ENCODE measurements around the gene SMAD7. TPM values are rescaled to one million over a fixed set of nuclear protein-coding genes. Genes with fewer than 3 reads are reported as not detected.

The SMAD7 gene
- total RNA-seq, 2 experiments from 2014 or later, result 2.9 to 15.1 TPM

GRCh38 chr18:48947092-48947491, 3.7 kb downstream of the SMAD7 start:
- DNase-seq (ENCODE audit: low spot score), result no peak
- Histone ChIP-seq H3K4me1 (ENCODE audit: insufficient read depth, low read length, poor library complexity, severe bottlenecking) (peaks cover 28% of the 10 kb centered on the region), H2AFZ (ENCODE audit: low read length) (no peak overlapping the region), H3K4me2 (ENCODE audit: low read length) (peak overlapping the region; percentile 90), H3K9me2 (ENCODE audit: insufficient read depth, low read length) (no peaks in the 10 kb centered on the region), H3K9me3 (ENCODE audit: low read length) (no peaks in the 10 kb centered on the region), H4K20me1 (ENCODE audit: insufficient read depth, low read length) (peaks cover 16% of the 10 kb centered on the region), H3K27ac (ENCODE audit: low read depth, low read length, poor library complexity, severe bottlenecking) (no peak overlapping the region), H3K4me3 (ENCODE audit: low read depth, low read length, poor library complexity, severe bottlenecking) (peak overlapping the region; percentile 95), H3K79me2 (ENCODE audit: insufficient read depth, low read depth, low read length) (peaks cover 81% of the 10 kb centered on the region), H3K36me3 (ENCODE audit: insufficient read depth, low read length) (peaks cover 55% of the 10 kb centered on the region)
- no peak for TF ChIP-seq EZH2phosphoT487 (IDR thresholded peaks at IDR 0.05; ENCODE audit: borderline replicate concordance, low read depth, low read length)
- TF ChIP-seq, protein P1, sequence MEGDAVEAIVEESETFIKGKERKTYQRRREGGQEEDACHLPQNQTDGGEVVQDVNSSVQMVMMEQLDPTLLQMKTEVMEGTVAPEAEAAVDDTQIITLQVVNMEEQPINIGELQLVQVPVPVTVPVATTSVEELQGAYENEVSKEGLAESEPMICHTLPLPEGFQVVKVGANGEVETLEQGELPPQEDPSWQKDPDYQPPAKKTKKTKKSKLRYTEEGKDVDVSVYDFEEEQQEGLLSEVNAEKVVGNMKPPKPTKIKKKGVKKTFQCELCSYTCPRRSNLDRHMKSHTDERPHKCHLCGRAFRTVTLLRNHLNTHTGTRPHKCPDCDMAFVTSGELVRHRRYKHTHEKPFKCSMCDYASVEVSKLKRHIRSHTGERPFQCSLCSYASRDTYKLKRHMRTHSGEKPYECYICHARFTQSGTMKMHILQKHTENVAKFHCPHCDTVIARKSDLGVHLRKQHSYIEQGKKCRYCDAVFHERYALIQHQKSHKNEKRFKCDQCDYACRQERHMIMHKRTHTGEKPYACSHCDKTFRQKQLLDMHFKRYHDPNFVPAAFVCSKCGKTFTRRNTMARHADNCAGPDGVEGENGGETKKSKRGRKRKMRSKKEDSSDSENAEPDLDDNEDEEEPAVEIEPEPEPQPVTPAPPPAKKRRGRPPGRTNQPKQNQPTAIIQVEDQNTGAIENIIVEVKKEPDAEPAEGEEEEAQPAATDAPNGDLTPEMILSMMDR (conservative IDR thresholded peaks at IDR 0.05; ENCODE audit: low read length), result no peak
- ChIA-PET POLR2A (interaction anchor here (0.7 to 2.4 kb wide), 2 partner anchors 9 to 19 kb away, joined by 3 to 8 read pairs; no protein-coding TSS in a partner anchor), CTCF (ENCODE audit: unreplicated experiment) (no interaction called here)
- no TSS peak for BruUV-seq (replicated peaks)
- intact Hi-C loops (cut with micrococcal nuclease; ENCODE audit: unreplicated experiment), result no loop called here

GRCh38 chr18:48946329-48946835, 4.4 kb downstream of the SMAD7 start:
- intact Hi-C loops (cut with micrococcal nuclease; ENCODE audit: unreplicated experiment), result no loop called here
- peaks cover 81% of the 10 kb centered on the region for H3K79me2 ChIP-seq (ENCODE audit: insufficient read depth, low read depth, low read length)
- H3K4me1 ChIP-seq (ENCODE audit: insufficient read depth, low read length, poor library complexity, severe bottlenecking), result peaks cover 28% of the 10 kb centered on the region
- no peaks in the 10 kb centered on the region for H3K9me3 ChIP-seq (ENCODE audit: low read length)
- ChIA-PET POLR2A (interaction anchor here (2.4 kb wide), 1 partner anchor 18 kb away, joined by 8 read pairs; no protein-coding TSS in a partner anchor), CTCF (ENCODE audit: unreplicated experiment) (no interaction called here)
- H3K9me2 ChIP-seq (ENCODE audit: insufficient read depth, low read length), result no peaks in the 10 kb centered on the region
- BruUV-seq (replicated peaks), result no TSS peak
- no peak for DNase-seq (ENCODE audit: low spot score)
- H2AFZ ChIP-seq (ENCODE audit: low read length), result no peak overlapping the region
- peaks cover 16% of the 10 kb centered on the region for H4K20me1 ChIP-seq (ENCODE audit: insufficient read depth, low read length)
- H3K4me2 ChIP-seq (ENCODE audit: low read length), result peak overlapping the region; percentile 90
- no peak overlapping the region for H3K27ac ChIP-seq (ENCODE audit: low read depth, low read length, poor library complexity, severe bottlenecking)
- peak overlapping the region; percentile 95 for H3K4me3 ChIP-seq (ENCODE audit: low read depth, low read length, poor library complexity, severe bottlenecking)
- TF ChIP-seq, protein P1 (conservative IDR thresholded peaks at IDR 0.05; ENCODE audit: low read length), result no peak
- no peak for TF ChIP-seq EZH2phosphoT487 (IDR thresholded peaks at IDR 0.05; ENCODE audit: borderline replicate concordance, low read depth, low read length)
- peaks cover 62% of the 10 kb centered on the region for H3K36me3 ChIP-seq (ENCODE audit: insufficient read depth, low read length)

- H4K20me1 ChIP-seq (ENCODE audit: insufficient read depth, low read length), result peaks cover 16% of the 10 kb centered on the region
- POLR2A ChIA-PET, result no interaction called here
- peaks cover 67% of the 10 kb centered on the region for H3K36me3 ChIP-seq (ENCODE audit: insufficient read depth, low read length)
- no peaks in the 10 kb centered on the region for H3K9me2 ChIP-seq (ENCODE audit: insufficient read depth, low read length)
- intact Hi-C loops (cut with micrococcal nuclease; ENCODE audit: unreplicated experiment), result no loop called here
- BruUV-seq (replicated peaks), result no TSS peak
- DNase-seq (ENCODE audit: low spot score), result no peak
- no peak overlapping the region for H3K27ac ChIP-seq (ENCODE audit: low read depth, low read length, poor library complexity, severe bottlenecking)
- peak overlapping the region; percentile 90 for H3K4me2 ChIP-seq (ENCODE audit: low read length)
- H3K4me1 ChIP-seq (ENCODE audit: insufficient read depth, low read length, poor library complexity, severe bottlenecking), result peaks cover 28% of the 10 kb centered on the region
- H2AFZ ChIP-seq (ENCODE audit: low read length), result no peak overlapping the region
- TF ChIP-seq, protein P1 (conservative IDR thresholded peaks at IDR 0.05; ENCODE audit: low read length), result no peak
- TF ChIP-seq EZH2phosphoT487 (IDR thresholded peaks at IDR 0.05; ENCODE audit: borderline replicate concordance, low read depth, low read length), result no peak
- CTCF ChIA-PET (ENCODE audit: unreplicated experiment), result no interaction called here
- peak overlapping the region; percentile 95 for H3K4me3 ChIP-seq (ENCODE audit: low read depth, low read length, poor library complexity, severe bottlenecking)
- H3K79me2 ChIP-seq (ENCODE audit: insufficient read depth, low read depth, low read length), result peaks cover 80% of the 10 kb centered on the region
- no peaks in the 10 kb centered on the region for H3K9me3 ChIP-seq (ENCODE audit: low read length)
Measured at GRCh38 chr18:48945953-48946217, 4.9 kb downstream of the SMAD7 start.

All from OCI-LY7 (cell line).